Progenitor cell of endocrine pancreas (in vitro differentiated cells): ENCODE measurements around the gene GJB5. TPM values are rescaled to one million over a fixed set of nuclear protein-coding genes. Genes with fewer than 3 reads are reported as not detected.

Experiments used
- DNase-seq: peaks from one replicate; pipeline ENCODE4 v3.0.0; 2021; ENCODE audit warnings: low spot score; ENCODE audit not compliant: unreplicated experiment
- H3K27ac Mint-ChIP-seq: 2 replicates; pipeline ENCODE4 v1.8.0; 2021; ENCODE audit warnings: mild to moderate bottlenecking, moderate library complexity, mixed read lengths
- H3K27me3 Mint-ChIP-seq: 2 replicates; pipeline ENCODE4 v1.8.0; 2021; ENCODE audit warnings: mixed read lengths
- H3K36me3 Mint-ChIP-seq: 2 replicates; pipeline ENCODE4 v1.8.0; 2022; ENCODE audit warnings: mixed read lengths; ENCODE audit not compliant: insufficient read depth
- H3K4me1 Mint-ChIP-seq: 2 replicates; pipeline ENCODE4 v1.8.0; 2021; ENCODE audit warnings: low read depth, mixed read lengths
- H3K4me3 Mint-ChIP-seq: 2 replicates; pipeline ENCODE4 v1.8.0; 2021; ENCODE audit warnings: low read depth, mild to moderate bottlenecking, moderate library complexity, mixed read lengths
- H3K9me3 Mint-ChIP-seq: 2 replicates; pipeline ENCODE4 v1.8.0; 2021; ENCODE audit warnings: low read depth, mixed read lengths
- total RNA-seq: library from RNA; stranded (reverse); gene quantifications from 2 replicates; pipeline ENCODE4 v1.2.1, GENCODE V29; 2021
- TF ChIP-seq, protein P1 (sequence below): fragments of 200-600 bp; sonication (generic); IDR thresholded peaks from one replicate; pipeline ENCODE4 v1.5.0; 2021; ENCODE audit warnings: antibody characterized with exemption, mild to moderate bottlenecking; ENCODE audit not compliant: unreplicated experiment

GJB5 gene
- total RNA-seq, 1 donor from 2014 or later = not detected

GRCh38 chr1:34759503-34760357 lies 4.9 kb downstream of the GJB5 start, which contains the start of gene GJB4:
Gene GJB4 (plus strand): TSS chr1:34759740. CDS start chr1:34761255, 1,515 bp downstream.
- Mint-ChIP-seq H3K4me3 (no peak within 1 kb of the TSS), H3K27me3 (peaks cover 13% of the 10 kb centered on the region), H3K4me1 (peaks cover 7% of the 10 kb centered on the region), H3K9me3 (no peaks in the 10 kb centered on the region), H3K36me3 (no peaks in the 10 kb centered on the region), H3K27ac (no peak within 1 kb of the TSS)
- no peak for DNase-seq
- TF ChIP-seq, protein P1, sequence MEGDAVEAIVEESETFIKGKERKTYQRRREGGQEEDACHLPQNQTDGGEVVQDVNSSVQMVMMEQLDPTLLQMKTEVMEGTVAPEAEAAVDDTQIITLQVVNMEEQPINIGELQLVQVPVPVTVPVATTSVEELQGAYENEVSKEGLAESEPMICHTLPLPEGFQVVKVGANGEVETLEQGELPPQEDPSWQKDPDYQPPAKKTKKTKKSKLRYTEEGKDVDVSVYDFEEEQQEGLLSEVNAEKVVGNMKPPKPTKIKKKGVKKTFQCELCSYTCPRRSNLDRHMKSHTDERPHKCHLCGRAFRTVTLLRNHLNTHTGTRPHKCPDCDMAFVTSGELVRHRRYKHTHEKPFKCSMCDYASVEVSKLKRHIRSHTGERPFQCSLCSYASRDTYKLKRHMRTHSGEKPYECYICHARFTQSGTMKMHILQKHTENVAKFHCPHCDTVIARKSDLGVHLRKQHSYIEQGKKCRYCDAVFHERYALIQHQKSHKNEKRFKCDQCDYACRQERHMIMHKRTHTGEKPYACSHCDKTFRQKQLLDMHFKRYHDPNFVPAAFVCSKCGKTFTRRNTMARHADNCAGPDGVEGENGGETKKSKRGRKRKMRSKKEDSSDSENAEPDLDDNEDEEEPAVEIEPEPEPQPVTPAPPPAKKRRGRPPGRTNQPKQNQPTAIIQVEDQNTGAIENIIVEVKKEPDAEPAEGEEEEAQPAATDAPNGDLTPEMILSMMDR = peak; percentile 25

- no peak overlapping the region for H3K27ac Mint-ChIP-seq
- H3K4me3 Mint-ChIP-seq = no peak overlapping the region
- H3K9me3 Mint-ChIP-seq = no peaks in the 10 kb centered on the region
- no peaks in the 10 kb centered on the region for H3K36me3 Mint-ChIP-seq
- peaks cover 13% of the 10 kb centered on the region for H3K27me3 Mint-ChIP-seq
- DNase-seq = no peak
- H3K4me1 Mint-ChIP-seq = peaks cover 7% of the 10 kb centered on the region
- TF ChIP-seq, protein P1 = no peak
Observed at GRCh38 chr1:34761176-34761761, 6.4 kb downstream of the GJB5 start.

DNA sequence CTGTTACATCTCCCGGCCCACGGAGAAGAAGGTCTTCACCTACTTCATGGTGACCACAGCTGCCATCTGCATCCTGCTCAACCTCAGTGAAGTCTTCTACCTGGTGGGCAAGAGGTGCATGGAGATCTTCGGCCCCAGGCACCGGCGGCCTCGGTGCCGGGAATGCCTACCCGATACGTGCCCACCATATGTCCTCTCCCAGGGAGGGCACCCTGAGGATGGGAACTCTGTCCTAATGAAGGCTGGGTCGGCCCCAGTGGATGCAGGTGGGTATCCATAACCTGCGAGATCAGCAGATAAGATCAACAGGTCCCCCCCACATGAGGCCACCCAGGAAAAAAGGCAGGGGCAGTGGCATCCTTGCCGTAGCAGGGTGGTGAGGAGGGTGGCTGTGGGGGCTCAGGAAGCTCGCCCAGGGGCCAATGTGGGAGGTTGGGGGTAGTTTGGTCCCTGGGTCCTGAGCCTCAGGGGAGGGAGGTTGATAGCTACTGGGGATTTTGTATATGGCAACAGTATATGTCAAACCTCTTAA lies 7.0 kb downstream of the GJB5 start:
- Mint-ChIP-seq H3K27me3 (peaks cover 13% of the 10 kb centered on the region), H3K4me3 (no peak overlapping the region), H3K27ac (no peak overlapping the region), H3K36me3 (no peaks in the 10 kb centered on the region), H3K4me1 (peaks cover 7% of the 10 kb centered on the region), H3K9me3 (no peaks in the 10 kb centered on the region)
- DNase-seq = no peak
- TF ChIP-seq, protein P1 = no peak

DNA sequence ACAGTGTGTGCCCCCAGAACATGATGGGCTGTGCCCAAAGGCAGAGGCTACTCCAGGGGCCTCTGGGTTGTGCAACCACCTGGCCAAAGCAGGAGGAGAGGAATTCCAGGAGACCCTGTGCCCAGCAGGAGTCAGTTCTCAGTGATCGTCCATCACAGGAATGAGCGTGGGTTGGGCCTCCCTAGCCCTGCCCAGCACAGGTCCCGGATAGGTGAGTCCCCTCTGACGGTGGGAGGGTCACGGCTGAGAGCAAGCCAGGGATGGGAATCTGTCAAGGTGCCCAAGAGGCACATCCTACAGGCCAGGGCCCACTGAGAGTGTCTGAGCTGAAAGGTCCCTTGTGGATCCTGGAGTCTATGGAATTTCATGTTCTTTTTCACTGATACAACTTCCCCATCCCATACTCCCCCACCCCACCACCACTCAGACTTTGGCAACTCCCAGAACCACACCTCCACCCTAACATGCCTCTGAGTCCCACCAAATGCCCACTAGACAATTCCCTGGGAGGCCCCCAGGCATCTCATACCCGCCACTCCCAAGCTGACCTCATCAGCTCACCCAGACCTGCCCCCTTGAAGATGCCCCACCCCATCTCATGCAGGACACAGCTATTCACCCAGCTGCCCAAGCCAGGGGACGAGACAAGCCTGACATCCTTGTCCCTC lies 7.8 kb downstream of the GJB5 start:
- H3K4me3 Mint-ChIP-seq = no peak overlapping the region
- H3K27ac Mint-ChIP-seq = no peak overlapping the region
- H3K4me1 Mint-ChIP-seq = peaks cover 7% of the 10 kb centered on the region
- H3K9me3 Mint-ChIP-seq = no peaks in the 10 kb centered on the region
- no peaks in the 10 kb centered on the region for H3K36me3 Mint-ChIP-seq
- H3K27me3 Mint-ChIP-seq = peaks cover 13% of the 10 kb centered on the region
- TF ChIP-seq, protein P1 = no peak
- no peak for DNase-seq
